ENCODE results near the gene GTF2IRD1.
"Not testable (repeated sequence)": the region's sequence is repeated elsewhere in the genome, so short reads cannot be mapped to it uniquely, and the experiment has no call there.

The GTF2IRD1 gene

GRCh38 chr7:74625446-74625845 lies 171.7 kb downstream of the GTF2IRD1 start:
- no peak for DNase-seq
- H3K4me1 Mint-ChIP-seq: peaks cover 0 to 2% of the 10 kb centered on the region in 2 donors

GRCh38 chr7:74627661-74628411 lies 174.1 kb downstream of the GTF2IRD1 start:
- DNase-seq (no peak), ATAC-seq (replicated peaks) (peak in 1 of 2 donors; percentile 42)
- Mint-ChIP-seq H3K4me3 (no peak overlapping the region), H3K4me1 (peaks cover 0 to 2% of the 10 kb centered on the region in 2 donors), H3K27me3 (no peaks in the 10 kb centered on the region), H3K27ac (no peak overlapping the region), H3K9me3 (no peaks in the 10 kb centered on the region), H3K36me3 (no peaks in the 10 kb centered on the region)

More at GRCh38 chr7:74625446-74625845, 171.7 kb downstream of the GTF2IRD1 start:
- no peak overlapping the region for H3K27ac Mint-ChIP-seq
- no peaks in the 10 kb centered on the region for H3K9me3 Mint-ChIP-seq
- no peaks in the 10 kb centered on the region for H3K36me3 Mint-ChIP-seq
- ATAC-seq (replicated peaks): no peak
- H3K27me3 Mint-ChIP-seq: no peaks in the 10 kb centered on the region
- H3K4me3 Mint-ChIP-seq: no peak overlapping the region

GRCh38 chr7:74632505-74632904 lies 178.8 kb downstream of the GTF2IRD1 start:
- Mint-ChIP-seq H3K27ac (no peak overlapping the region), H3K27me3 (no peaks in the 10 kb centered on the region), H3K9me3 (no peaks in the 10 kb centered on the region), H3K4me3 (no peak overlapping the region), H3K4me1 (peaks cover 0 to 2% of the 10 kb centered on the region in 2 donors), H3K36me3 (no peaks in the 10 kb centered on the region)
- DNase-seq (no peak), ATAC-seq (replicated peaks) (no peak)

- DNase-seq (no peak), ATAC-seq (replicated peaks) (no peak)
- no peak overlapping the region for H3K27ac Mint-ChIP-seq
- no peaks in the 10 kb centered on the region for H3K27me3 Mint-ChIP-seq
- no peaks in the 10 kb centered on the region for H3K36me3 Mint-ChIP-seq
- H3K4me1 Mint-ChIP-seq: peaks cover 0 to 2% of the 10 kb centered on the region in 2 donors
- no peak overlapping the region for H3K4me3 Mint-ChIP-seq
- H3K9me3 Mint-ChIP-seq: no peaks in the 10 kb centered on the region
Observed at GRCh38 chr7:74633451-74633921, 179.8 kb downstream of the GTF2IRD1 start.

GRCh38 chr7:74637745-74638144 lies 184.0 kb downstream of the GTF2IRD1 start:
- Mint-ChIP-seq H3K9me3 (no peaks in the 10 kb centered on the region), H3K27me3 (no peaks in the 10 kb centered on the region), H3K36me3 (no peaks in the 10 kb centered on the region), H3K4me1 (peaks cover 7 to 9% of the 10 kb centered on the region in 2 donors), H3K4me3 (no peak overlapping the region), H3K27ac (no peak overlapping the region)
- DNase-seq (no peak), ATAC-seq (replicated peaks) (no peak)

- not testable (repeated sequence) for H3K36me3 Mint-ChIP-seq, H3K27me3 Mint-ChIP-seq, H3K9me3 Mint-ChIP-seq
- peak overlapping the region; percentile 80 to 84 for H3K4me3 Mint-ChIP-seq
- peak overlapping the region; percentile 94 for H3K27ac Mint-ChIP-seq
- peaks cover 16 to 32% of the 10 kb centered on the region in 2 donors for H3K4me1 Mint-ChIP-seq
- ATAC-seq (replicated peaks): peak; percentile 97 to 98
- DNase-seq: peak; percentile 81
Observed at GRCh38 chr7:74650055-74650454, 196.3 kb downstream of the GTF2IRD1 start.

GRCh38 chr7:74650493-74651132 lies 196.9 kb downstream of the GTF2IRD1 start:
- DNase-seq, H3K9me3 Mint-ChIP-seq, H3K27me3 Mint-ChIP-seq, H3K36me3 Mint-ChIP-seq: not testable (repeated sequence)
- H3K4me3 Mint-ChIP-seq: peak overlapping the region; percentile 80 to 84
- ATAC-seq (replicated peaks): peak; percentile 72 to 76
- H3K4me1 Mint-ChIP-seq: peaks cover 18 to 38% of the 10 kb centered on the region in 2 donors
- peak overlapping the region; percentile 94 for H3K27ac Mint-ChIP-seq

GRCh38 chr7:74651133-74651504 lies 197.4 kb downstream of the GTF2IRD1 start:
- Mint-ChIP-seq H3K4me1 (peaks cover 21 to 43% of the 10 kb centered on the region in 2 donors), H3K27ac (peak overlapping the region; percentile 56), H3K4me3 (peak overlapping the region; percentile 80 to 84)
- not testable (repeated sequence) for H3K36me3 Mint-ChIP-seq; H3K27me3 Mint-ChIP-seq; ATAC-seq (replicated peaks); DNase-seq; H3K9me3 Mint-ChIP-seq
